Fibroblast of lung (primary cell): ENCODE measurements around the gene NUMA1. TPM values are rescaled to one million over a fixed set of nuclear protein-coding genes. Genes with fewer than 3 reads are reported as not detected.

Source experiments
- DNase-seq, 2 donors: peaks; one replicate each; pipeline versions ENCODE4 v3.0.0 to v3.0.0-alpha.2; 2010; ENCODE audit warnings: low read depth in 2 of 2
- H2AFZ ChIP-seq: 2 replicates; pipeline ENCODE4 v1.5.1; 2012; ENCODE audit warnings: low read length, control low read depth, inconsistent platforms
- H3K27ac ChIP-seq: 2 replicates; pipeline ENCODE4 v1.5.1; 2011; ENCODE audit warnings: low read length, control low read depth; ENCODE audit not compliant: insufficient read depth
- H3K27me3 ChIP-seq: 2 replicates; pipeline ENCODE4 v1.5.1; 2011; ENCODE audit warnings: mild to moderate bottlenecking, low read length; ENCODE audit not compliant: control insufficient read depth, insufficient read depth
- H3K36me3 ChIP-seq: 2 replicates; pipeline ENCODE4 v1.5.1; 2011; ENCODE audit warnings: low read length; ENCODE audit not compliant: control insufficient read depth, insufficient read depth
- H3K4me1 ChIP-seq: 2 replicates; pipeline ENCODE4 v1.5.1; 2011; ENCODE audit warnings: low read length; ENCODE audit not compliant: control insufficient read depth, insufficient read depth; ENCODE audit errors: extremely low read depth
- H3K4me2 ChIP-seq: 2 replicates; pipeline ENCODE4 v1.5.1; 2011; ENCODE audit warnings: low read length, control low read depth; ENCODE audit not compliant: insufficient read depth; ENCODE audit errors: extremely low read depth
- H3K4me3 ChIP-seq, 4 experiments: fragments of 200-600 bp in 1 of 4; sonication (generic) in 1 of 4; replicated peaks in 1 of 4; 2 replicates each; pipeline ENCODE4 v1.5.1; 2011 to 2016; ENCODE audit warnings: low read length in 4 of 4, low read depth in 3 of 4, mild to moderate bottlenecking in 3 of 4, control low read depth in 2 of 4, inconsistent platforms in 1 of 4, mixed read lengths in 1 of 4; ENCODE audit not compliant: insufficient read depth in 1 of 4; ENCODE audit errors: control extremely low read depth in 1 of 4
- H3K79me2 ChIP-seq: 2 replicates; pipeline ENCODE4 v1.5.1; 2012; ENCODE audit warnings: mild to moderate bottlenecking, low read length, inconsistent platforms; ENCODE audit not compliant: control insufficient read depth, insufficient read depth
- H3K9ac ChIP-seq: 2 replicates; pipeline ENCODE4 v1.5.1; 2011; ENCODE audit warnings: mild to moderate bottlenecking, low read length, control low read depth; ENCODE audit not compliant: insufficient read depth
- H3K9me3 ChIP-seq: 2 replicates; pipeline ENCODE4 v1.5.1; 2012; ENCODE audit warnings: low read depth, low read length; ENCODE audit not compliant: control insufficient read depth, insufficient read depth
- H4K20me1 ChIP-seq: 2 replicates; pipeline ENCODE4 v1.5.1; 2011; ENCODE audit warnings: low read length; ENCODE audit not compliant: control insufficient read depth, insufficient read depth; ENCODE audit errors: extremely low read depth
- CTCF ChIP-seq, 2 donors: IDR thresholded peaks in 1 of 2; conservative IDR thresholded peaks in 1 of 2; 1 replicate in 1 of 2; 2 replicates in 1 of 2; pipeline ENCODE4 v1.5.1; 2011 to 2012; ENCODE audit warnings: low read length in 2 of 2, control low read depth in 1 of 2, inconsistent platforms in 1 of 2, low read depth in 1 of 2, mild to moderate bottlenecking in 1 of 2
- EZH2 ChIP-seq: IDR thresholded peaks from 2 replicates; pipeline ENCODE4 v1.5.1; 2012; ENCODE audit warnings: low read length, control low read depth, mild to moderate bottlenecking; ENCODE audit errors: missing control alignments
- polyA plus RNA-seq, 2 donors: library from polyadenylated mRNA; depleted of rRNA in 1 of 2; stranded (reverse) in 1 of 2; unstranded in 1 of 2; fragments of >200 nt; gene quantifications; 2 replicates each; pipeline ENCODE4 v1.2.1, GENCODE V29; 2011 to 2012; ENCODE audit warnings: missing spikeins in 1 of 2
- total RNA-seq: library from RNA; depleted of rRNA; stranded (reverse); fragments of >200 nt; gene quantifications from 2 replicates; pipeline ENCODE4 v1.2.1, GENCODE V29; 2014

NUMA1 gene
- total and polyA plus RNA-seq, 2 donors (not counting 1 experiment from before 2014, with no cell fraction given): 59.0 to 247 TPM

GRCh38 chr11:72085621-72086351 lies 5.4 kb upstream of the NUMA1 start:
- Histone ChIP-seq H3K79me2 (no peaks in the 10 kb centered on the region), H3K27me3 (no peaks in the 10 kb centered on the region), H3K9ac (no peak overlapping the region), H4K20me1 (no peaks in the 10 kb centered on the region), H3K4me1 (no peaks in the 10 kb centered on the region), H3K9me3 (no peaks in the 10 kb centered on the region), H3K4me3 (no peak overlapping the region), H3K36me3 (peaks cover 6% of the 10 kb centered on the region), H3K4me2 (no peak overlapping the region), H2AFZ (no peak overlapping the region), H3K27ac (no peak overlapping the region)
- DNase-seq: no peak
- TF ChIP-seq CTCF (conservative IDR thresholded peaks at IDR 0.05 in 1 of 2, IDR thresholded peaks at IDR 0.05 in 1 of 2; ENCODE audit: low read depth in 1 of 2, low read length in 2 of 2) (no peak), EZH2 (no peak)

- Histone ChIP-seq H3K27ac (no peak overlapping the region), H3K4me3 (no peak overlapping the region), H3K9ac (no peak overlapping the region), H3K36me3 (peaks cover 6% of the 10 kb centered on the region), H3K9me3 (no peaks in the 10 kb centered on the region), H4K20me1 (no peaks in the 10 kb centered on the region), H3K79me2 (peaks cover under 1% of the 10 kb centered on the region), H3K27me3 (no peaks in the 10 kb centered on the region), H2AFZ (no peak overlapping the region), H3K4me2 (no peak overlapping the region), H3K4me1 (no peaks in the 10 kb centered on the region)
- no peak for DNase-seq
- TF ChIP-seq CTCF (conservative IDR thresholded peaks at IDR 0.05 in 1 of 2, IDR thresholded peaks at IDR 0.05 in 1 of 2; ENCODE audit: low read depth in 1 of 2, low read length in 2 of 2): no peak
- no peak for TF ChIP-seq EZH2
These were observed 4.6 kb upstream of the NUMA1 start for GRCh38 chr11:72084965-72085364.

- H3K27me3 ChIP-seq: no peaks in the 10 kb centered on the region
- H3K4me3 ChIP-seq: no peak overlapping the region
- no peak overlapping the region for H3K4me2 ChIP-seq
- TF ChIP-seq EZH2: no peak
- TF ChIP-seq CTCF (conservative IDR thresholded peaks at IDR 0.05 in 1 of 2, IDR thresholded peaks at IDR 0.05 in 1 of 2; ENCODE audit: low read depth in 1 of 2, low read length in 2 of 2): no peak
- no peak overlapping the region for H3K27ac ChIP-seq
- H3K36me3 ChIP-seq: peaks cover 6% of the 10 kb centered on the region
- no peak for DNase-seq
- no peaks in the 10 kb centered on the region for H3K9me3 ChIP-seq
- H3K79me2 ChIP-seq: peaks cover 9% of the 10 kb centered on the region
- H3K9ac ChIP-seq: no peak overlapping the region
- H4K20me1 ChIP-seq: no peaks in the 10 kb centered on the region
- peaks cover 2% of the 10 kb centered on the region for H3K4me1 ChIP-seq
- no peak overlapping the region for H2AFZ ChIP-seq
These were observed 3.7 kb upstream of the NUMA1 start for GRCh38 chr11:72084076-72084475.
